ENCODE results near the gene XXYLT1. TPM values are rescaled to one million over a fixed set of nuclear protein-coding genes. Genes with fewer than 3 reads are reported as not detected.
"Not testable (repeated sequence)": the region's sequence is repeated elsewhere in the genome, so short reads cannot be mapped to it uniquely, and the experiment has no call there.

Gene XXYLT1
- total and polyA plus RNA-seq, 7 donors: 2.5 to 13.8 (median 11.1) TPM

GRCh38 chr3:195111319-195111705 lies 159.6 kb downstream of the XXYLT1 start:
- intact Hi-C loops (cut with DNase I): no loop called here

DNA sequence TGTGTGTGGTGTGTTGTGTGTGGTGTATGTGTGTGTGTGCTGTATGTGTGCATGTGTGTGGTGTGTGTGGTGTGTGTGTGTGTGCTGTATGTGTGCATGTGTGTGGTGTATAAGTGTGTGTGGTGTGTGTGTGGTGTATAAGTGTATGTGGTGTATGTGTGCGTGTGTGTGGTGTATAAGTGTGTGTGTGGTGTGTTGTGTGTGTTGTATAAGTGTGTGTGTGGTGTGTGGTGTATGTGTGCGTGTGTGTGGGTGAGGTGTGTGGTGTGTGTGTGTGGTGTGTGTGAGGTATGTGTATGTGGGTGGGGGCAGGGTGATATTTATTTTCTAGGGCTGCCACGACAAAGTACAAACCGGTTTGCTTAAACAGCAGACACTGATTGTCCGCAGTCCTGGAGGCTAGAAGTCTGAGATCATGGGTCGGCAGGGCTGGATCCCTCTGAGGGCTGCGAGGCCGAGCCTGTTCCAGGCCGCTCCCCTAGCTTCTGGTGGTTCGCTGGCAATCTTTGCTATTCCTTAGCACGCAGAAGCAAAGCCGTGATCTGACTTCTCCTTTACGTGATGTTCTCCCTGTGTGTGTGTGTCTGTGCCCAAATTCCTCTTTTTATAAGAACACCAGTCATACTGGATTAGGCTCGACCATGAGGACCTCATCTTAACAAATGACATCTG lies 160.2 kb downstream of the XXYLT1 start:
- no peaks in the 10 kb centered on the region for H3K27me3 ChIP-seq
- no peaks in the 10 kb centered on the region for H3K9me3 ChIP-seq
- H3K36me3 ChIP-seq: no peaks in the 10 kb centered on the region
- DNase-seq: peak; percentile 85
- WGBS, 2 donors: 69 to 72% methylated on average over 14 of the region's 14 CpGs
- peaks cover 0 to 19% (median 14%) of the 10 kb centered on the region in 4 donors for H3K4me1 ChIP-seq
- peak overlapping the region in 3 of 4 donors; percentile 75 to 77 (median 75) for H3K27ac ChIP-seq
- peak; percentile 11 to 56 (median 38) for TF ChIP-seq POLR2AphosphoS5 (IDR thresholded peaks at IDR 0.05)
- peak in 2 of 4 donors; percentile 43 to 65 for TF ChIP-seq EP300 (IDR thresholded peaks at IDR 0.05)
- TF ChIP-seq CTCF (IDR thresholded peaks at IDR 0.05): no peak
- intact Hi-C loops (cut with DNase I): no loop called here
- no peak overlapping the region for H3K4me3 ChIP-seq

More at GRCh38 chr3:195111319-195111705, 159.6 kb downstream of the XXYLT1 start:
- peak; percentile 60 for DNase-seq
- Histone ChIP-seq H3K4me1 (peaks cover 0 to 21% (median 12%) of the 10 kb centered on the region in 4 donors), H3K9me3 (no peaks in the 10 kb centered on the region), H3K36me3 (no peaks in the 10 kb centered on the region), H3K4me3 (no peak overlapping the region), H3K27ac (peak overlapping the region in 3 of 4 donors; percentile 75 to 77 (median 75)), H3K27me3 (no peaks in the 10 kb centered on the region)
- no peak for TF ChIP-seq POLR2AphosphoS5 (IDR thresholded peaks at IDR 0.05)
- TF ChIP-seq EP300 (IDR thresholded peaks at IDR 0.05): no peak
- TF ChIP-seq POLR2A (IDR thresholded peaks at IDR 0.05): no peak
- TF ChIP-seq CTCF (IDR thresholded peaks at IDR 0.05): no peak
- 79 to 84% methylated on average over 9 of the region's 9 CpGs for WGBS, 2 donors

- H3K4me1 ChIP-seq: peaks cover 0 to 19% (median 13%) of the 10 kb centered on the region in 4 donors
- peak; percentile 49 for DNase-seq
- TF ChIP-seq POLR2AphosphoS5 (IDR thresholded peaks at IDR 0.05): no peak
- no peak for TF ChIP-seq EP300 (IDR thresholded peaks at IDR 0.05)
- no peak for TF ChIP-seq CTCF (IDR thresholded peaks at IDR 0.05)
- intact Hi-C loops (cut with DNase I): no loop called here
- H3K9me3 ChIP-seq: no peaks in the 10 kb centered on the region
- H3K4me3 ChIP-seq: no peak overlapping the region
- H3K27me3 ChIP-seq: no peaks in the 10 kb centered on the region
- WGBS, 2 donors: 84 to 92% methylated on average over 10 of the region's 10 CpGs
- no peak overlapping the region for H3K27ac ChIP-seq
- no peaks in the 10 kb centered on the region for H3K36me3 ChIP-seq
These were observed 161.8 kb downstream of the XXYLT1 start for GRCh38 chr3:195109098-195109657.

- 88 to 91% methylated on average over 8 of the region's 8 CpGs for WGBS, 2 donors
- intact Hi-C loops (cut with DNase I): loop anchor here (2.0 kb wide), 1 partner anchor 153 kb away; no protein-coding TSS in a partner anchor
- Histone ChIP-seq H3K4me1 (peaks cover 0 to 31% (median 17%) of the 10 kb centered on the region in 4 donors), H3K9me3 (no peaks in the 10 kb centered on the region), H3K4me3 (no peak overlapping the region), H3K36me3 (no peaks in the 10 kb centered on the region), H3K27me3 (no peaks in the 10 kb centered on the region), H3K27ac (no peak overlapping the region)
- DNase-seq: peak; percentile 64
- no peak for TF ChIP-seq POLR2AphosphoS5 (IDR thresholded peaks at IDR 0.05)
- no peak for TF ChIP-seq POLR2A (IDR thresholded peaks at IDR 0.05)
- no peak for TF ChIP-seq CTCF (IDR thresholded peaks at IDR 0.05)
- no peak for TF ChIP-seq EP300 (IDR thresholded peaks at IDR 0.05)
These were observed 163.4 kb downstream of the XXYLT1 start for GRCh38 chr3:195107593-195107992.

DNA sequence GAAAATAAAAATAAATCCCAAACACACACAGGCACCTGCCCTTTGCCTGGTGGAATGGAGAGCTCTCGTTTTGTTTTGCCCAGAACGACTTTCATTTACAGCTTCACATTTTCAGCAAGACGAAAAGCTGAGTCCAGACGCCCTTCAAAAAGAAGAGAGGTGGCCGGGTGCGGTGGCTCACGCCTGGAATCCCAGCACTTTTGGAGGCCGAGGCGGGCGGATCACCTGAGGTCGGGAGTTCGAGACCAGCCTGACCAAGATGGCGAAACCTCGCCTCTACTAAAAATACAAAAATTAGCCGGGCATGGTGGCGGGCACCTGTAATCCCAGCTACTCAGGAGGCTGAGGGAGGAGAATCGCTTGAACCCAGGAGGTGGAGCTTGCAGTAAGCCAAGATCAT lies 163.9 kb downstream of the XXYLT1 start:
- peaks cover 0 to 31% (median 19%) of the 10 kb centered on the region in 4 donors for H3K4me1 ChIP-seq
- 84 to 91% methylated on average over 17 of the region's 17 CpGs for WGBS, 2 donors
- peak overlapping the region in 1 of 4 donors; percentile 39 for H3K27ac ChIP-seq
- not testable (repeated sequence) for H3K4me3 ChIP-seq, H3K27me3 ChIP-seq, H3K36me3 ChIP-seq, H3K9me3 ChIP-seq
- intact Hi-C loops (cut with DNase I): loop anchor here (2.0 kb wide), 1 partner anchor 154 kb away; no protein-coding TSS in a partner anchor
- DNase-seq: peak; percentile 49
